ENCODE measurements around the gene SNX17. TPM values are rescaled to one million over a fixed set of nuclear protein-coding genes. Genes with fewer than 3 reads are reported as not detected.

The SNX17 gene
- total RNA-seq, 4 donors from 2014 or later, result 84.7 to 151 (median 124) TPM

GRCh38 chr2:27363933-27364332 is 6.5 kb upstream of the SNX17 start:
- no peak for DNase-seq (ENCODE audit: extremely low spot score)
- Histone ChIP-seq H3K27me3 (no peaks in the 10 kb centered on the region), H3K9me3 (no peaks in the 10 kb centered on the region), H3K36me3 (peaks cover 47 to 61% (median 56%) of the 10 kb centered on the region in 4 donors), H3K4me1 (peaks cover 5 to 10% (median 6%) of the 10 kb centered on the region in 4 donors), H3K4me3 (no peak overlapping the region), H3K27ac (replicated peaks in 1 of 4) (no peak overlapping the region)
- TF ChIP-seq POLR2A (IDR thresholded peaks at IDR 0.05; ENCODE audit: low read depth), result no peak
- TF ChIP-seq CTCF (IDR thresholded peaks at IDR 0.05), result no peak
- no peak for TF ChIP-seq POLR2AphosphoS5 (IDR thresholded peaks at IDR 0.05)
- TF ChIP-seq EP300 (IDR thresholded peaks at IDR 0.05), result no peak
- 84% methylated on average over 2 of the region's 2 CpGs for WGBS
- intact Hi-C loops (cut with DNase I), result no loop called here

- no peaks in the 10 kb centered on the region for H3K27me3 ChIP-seq
- intact Hi-C loops (cut with DNase I), result loop anchor here (5.0 to 10.0 kb wide), 3 partner anchors 38 to 155 kb away; partner anchors contain the start of genes ATRAID, CAD, MPV17 and PPM1G
- peaks cover 50 to 69% (median 65%) of the 10 kb centered on the region in 4 donors for H3K36me3 ChIP-seq
- DNase-seq (ENCODE audit: extremely low spot score), result no peak
- peaks cover 28 to 46% (median 38%) of the 10 kb centered on the region in 4 donors for H3K4me1 ChIP-seq
- peak overlapping the region; percentile 86 to 94 (median 89) for H3K4me3 ChIP-seq
- 2% methylated on average over 7 of the region's 18 CpGs for WGBS
- no peak for TF ChIP-seq EP300 (IDR thresholded peaks at IDR 0.05)
- no peak for TF ChIP-seq POLR2AphosphoS5 (IDR thresholded peaks at IDR 0.05)
- TF ChIP-seq CTCF (IDR thresholded peaks at IDR 0.05), result no peak
- no peak for TF ChIP-seq POLR2A (IDR thresholded peaks at IDR 0.05; ENCODE audit: low read depth)
- H3K9me3 ChIP-seq, result no peaks in the 10 kb centered on the region
- H3K27ac ChIP-seq (replicated peaks in 1 of 4), result peak overlapping the region; percentile 88 to 99 (median 95)
Observed at GRCh38 chr2:27369471-27370025, 868 bp upstream of the SNX17 start.

- intact Hi-C loops (cut with DNase I), result loop anchor here (5.0 to 10.0 kb wide), 3 partner anchors 36 to 156 kb away; partner anchors contain the start of genes ATRAID, CAD, MPV17 and PPM1G
- Histone ChIP-seq H3K27ac (replicated peaks in 1 of 4) (peak overlapping the region; percentile 88 to 99 (median 95)), H3K4me3 (peak overlapping the region; percentile 86 to 94 (median 89)), H3K9me3 (no peaks in the 10 kb centered on the region), H3K27me3 (no peaks in the 10 kb centered on the region), H3K4me1 (peaks cover 28 to 46% (median 38%) of the 10 kb centered on the region in 4 donors), H3K36me3 (peaks cover 50 to 69% (median 65%) of the 10 kb centered on the region in 4 donors)
- TF ChIP-seq POLR2A (IDR thresholded peaks at IDR 0.05; ENCODE audit: low read depth) (no peak), POLR2AphosphoS5 (IDR thresholded peaks at IDR 0.05) (no peak), EP300 (IDR thresholded peaks at IDR 0.05) (no peak), CTCF (IDR thresholded peaks at IDR 0.05) (no peak)
- DNase-seq (ENCODE audit: extremely low spot score), result no peak
- WGBS, result under 1% methylated on average over 25 of the region's 46 CpGs
Observed at GRCh38 chr2:27370816-27371620, 602 bp downstream of the SNX17 start.

- no peak for DNase-seq (ENCODE audit: extremely low spot score)
- no peaks in the 10 kb centered on the region for H3K9me3 ChIP-seq
- H3K4me1 ChIP-seq, result peaks cover 28 to 59% (median 38%) of the 10 kb centered on the region in 4 donors
- intact Hi-C loops (cut with DNase I), result loop anchor here (5.0 to 10.0 kb wide), 3 partner anchors 34 to 158 kb away; partner anchors contain the start of genes ATRAID, CAD, MPV17 and PPM1G
- no peak for TF ChIP-seq POLR2A (IDR thresholded peaks at IDR 0.05; ENCODE audit: low read depth)
- TF ChIP-seq EP300 (IDR thresholded peaks at IDR 0.05), result no peak
- TF ChIP-seq POLR2AphosphoS5 (IDR thresholded peaks at IDR 0.05), result no peak
- TF ChIP-seq CTCF (IDR thresholded peaks at IDR 0.05), result no peak
- WGBS, result 77% methylated on average over 6 of the region's 6 CpGs
- H3K4me3 ChIP-seq, result no peak overlapping the region
- peak overlapping the region in 1 of 4 donors; percentile 99 for H3K27ac ChIP-seq (replicated peaks in 1 of 4)
- no peaks in the 10 kb centered on the region for H3K27me3 ChIP-seq
- H3K36me3 ChIP-seq, result peaks cover 50 to 69% (median 65%) of the 10 kb centered on the region in 4 donors
Observed at GRCh38 chr2:27372937-27373336, 2.5 kb downstream of the SNX17 start.

Data from esophagus muscularis mucosa (tissue), 4 donors.